Prostate gland (tissue), 2 donors: Measurements from ENCODE around the gene PIGN. TPM values are rescaled to one million over a fixed set of nuclear protein-coding genes. Genes with fewer than 3 reads are reported as not detected.

ENCODE experiments used
- DNase-seq: peaks from one replicate; pipeline ENCODE4 v3.0.0-alpha.2; 2019; ENCODE audit warnings: low spot score
- H3K27ac ChIP-seq, 2 donors: fragments of 200-600 bp; sonication (generic); 2 replicates each; pipeline ENCODE4 v1.5.1; 2017 to 2019
- H3K27me3 ChIP-seq: fragments of 200-600 bp; sonication (generic); replicated peaks from 2 replicates; pipeline ENCODE4 v1.5.1; 2019; ENCODE audit not compliant: insufficient read depth
- H3K36me3 ChIP-seq, 2 donors: fragments of 200-600 bp; sonication (generic); 1 replicate in 1 of 2; 2 replicates in 1 of 2; pipeline versions ENCODE4 v1.5.1 to v1.8.1; 2017 to 2019
- H3K4me1 ChIP-seq: fragments of 200-600 bp; sonication (generic); replicated peaks from 2 replicates; pipeline ENCODE4 v1.5.1; 2019
- H3K4me3 ChIP-seq, 2 donors: fragments of 200-600 bp; sonication (generic); 2 replicates each; pipeline ENCODE4 v1.5.1; 2017 to 2019
- H3K9me3 ChIP-seq: fragments of 200-600 bp; sonication (generic); 2 replicates; pipeline ENCODE4 v1.5.1; 2017
- POLR2A ChIP-seq: fragments of 450-650 bp; IDR thresholded peaks from one replicate; pipeline ENCODE4 v1.6.1; 2016; ENCODE audit warnings: antibody characterized with exemption, mild to moderate bottlenecking
- POLR2AphosphoS5 ChIP-seq: sonication (generic); formaldehyde crosslinking; IDR thresholded peaks from one replicate; pipeline ENCODE4 v1.6.1; 2017; ENCODE audit warnings: antibody characterized with exemption
- WGBS: methylation state at CpG from one replicate; pipeline ENCODE4 v1.1.5; 2018; 5-methylcytosine and 5-hydroxymethylcytosine counted together
- intact Hi-C: fragments of 100-400 bp; cut with DNase I; formaldehyde crosslinking; loops from one replicate; pipeline ENCODE4 v1.14.2; 2022
- total RNA-seq, 2 donors: library from RNA; depleted of rRNA; stranded (reverse); fragments of >200 nt; gene quantifications; one replicate each; pipeline ENCODE4 v1.1.0, GENCODE V29; 2016
- TF ChIP-seq, protein P1 (sequence below), 4 experiments: fragments of 200-600 bp in 2 of 4; fragments of 450-650 bp in 2 of 4; sonication (generic) in 2 of 4; IDR thresholded peaks; 1 replicate in 3 of 4; 2 replicates in 1 of 4; pipeline ENCODE4 v1.5.1; 2016 to 2019; ENCODE audit warnings: antibody characterized with exemption in 4 of 4, mild to moderate bottlenecking in 2 of 4, moderate library complexity in 2 of 4

PIGN gene
- total RNA-seq, 2 donors from 2014 or later, result 30.3 to 39.6 TPM

DNA sequence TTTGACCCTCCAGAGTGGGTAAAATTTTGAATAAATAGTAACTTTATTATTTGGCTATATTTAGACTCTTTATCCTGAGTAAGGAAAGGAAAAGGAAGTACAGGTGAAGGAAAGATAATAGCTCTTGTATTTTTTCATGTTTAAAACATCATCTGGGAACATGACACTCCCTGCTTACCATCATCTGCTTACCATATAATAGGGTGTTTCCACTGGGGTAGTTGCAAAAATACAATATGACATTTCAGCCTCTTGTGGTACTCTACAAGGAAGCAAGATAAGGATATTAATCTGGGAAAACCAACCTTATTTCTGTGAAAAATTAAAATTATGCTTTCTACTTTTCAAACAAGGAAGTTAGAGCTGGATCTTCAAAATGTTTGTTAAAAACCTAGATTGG, 10.1 kb upstream of the PIGN start:
- TF ChIP-seq POLR2AphosphoS5 (no peak), POLR2A (no peak)
- TF ChIP-seq, protein P1, sequence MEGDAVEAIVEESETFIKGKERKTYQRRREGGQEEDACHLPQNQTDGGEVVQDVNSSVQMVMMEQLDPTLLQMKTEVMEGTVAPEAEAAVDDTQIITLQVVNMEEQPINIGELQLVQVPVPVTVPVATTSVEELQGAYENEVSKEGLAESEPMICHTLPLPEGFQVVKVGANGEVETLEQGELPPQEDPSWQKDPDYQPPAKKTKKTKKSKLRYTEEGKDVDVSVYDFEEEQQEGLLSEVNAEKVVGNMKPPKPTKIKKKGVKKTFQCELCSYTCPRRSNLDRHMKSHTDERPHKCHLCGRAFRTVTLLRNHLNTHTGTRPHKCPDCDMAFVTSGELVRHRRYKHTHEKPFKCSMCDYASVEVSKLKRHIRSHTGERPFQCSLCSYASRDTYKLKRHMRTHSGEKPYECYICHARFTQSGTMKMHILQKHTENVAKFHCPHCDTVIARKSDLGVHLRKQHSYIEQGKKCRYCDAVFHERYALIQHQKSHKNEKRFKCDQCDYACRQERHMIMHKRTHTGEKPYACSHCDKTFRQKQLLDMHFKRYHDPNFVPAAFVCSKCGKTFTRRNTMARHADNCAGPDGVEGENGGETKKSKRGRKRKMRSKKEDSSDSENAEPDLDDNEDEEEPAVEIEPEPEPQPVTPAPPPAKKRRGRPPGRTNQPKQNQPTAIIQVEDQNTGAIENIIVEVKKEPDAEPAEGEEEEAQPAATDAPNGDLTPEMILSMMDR (IDR thresholded peaks at IDR 0.05), result no peak
- Histone ChIP-seq H3K36me3 (no peaks in the 10 kb centered on the region), H3K4me1 (no peaks in the 10 kb centered on the region), H3K4me3 (no peak overlapping the region), H3K9me3 (no peaks in the 10 kb centered on the region), H3K27ac (no peak overlapping the region), H3K27me3 (no peaks in the 10 kb centered on the region)
- intact Hi-C loops, result no loop called here
- DNase-seq, result no peak

DNA sequence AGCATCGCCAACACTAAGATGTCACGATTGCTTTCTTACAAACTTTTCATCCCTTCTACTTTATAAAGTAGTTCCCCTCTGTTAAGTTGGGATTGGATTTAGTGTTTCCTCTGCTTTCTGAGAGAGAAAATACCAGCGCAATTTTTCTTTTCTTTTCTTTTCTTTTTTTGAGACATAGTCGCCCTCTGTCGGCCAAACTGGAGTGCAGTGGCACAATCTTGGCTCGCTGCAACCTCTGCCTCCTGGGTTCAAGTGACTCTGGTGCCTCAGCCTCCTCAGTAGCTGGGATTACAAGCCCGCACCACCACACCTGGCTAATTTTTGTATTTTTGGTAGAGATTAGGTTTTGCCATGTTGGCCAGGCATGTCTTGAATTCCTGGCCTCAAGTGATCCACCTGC, 9.2 kb upstream of the PIGN start:
- H3K4me1 ChIP-seq, result no peaks in the 10 kb centered on the region
- H3K27ac ChIP-seq, result no peak overlapping the region
- intact Hi-C loops, result no loop called here
- no peak for DNase-seq
- H3K9me3 ChIP-seq, result no peaks in the 10 kb centered on the region
- no peaks in the 10 kb centered on the region for H3K27me3 ChIP-seq
- TF ChIP-seq POLR2AphosphoS5 (no peak), POLR2A (no peak)
- TF ChIP-seq, protein P1 (IDR thresholded peaks at IDR 0.05), result no peak
- H3K36me3 ChIP-seq, result no peaks in the 10 kb centered on the region
- 97% methylated on average over 7 of the region's 7 CpGs for WGBS
- H3K4me3 ChIP-seq, result no peak overlapping the region

DNA sequence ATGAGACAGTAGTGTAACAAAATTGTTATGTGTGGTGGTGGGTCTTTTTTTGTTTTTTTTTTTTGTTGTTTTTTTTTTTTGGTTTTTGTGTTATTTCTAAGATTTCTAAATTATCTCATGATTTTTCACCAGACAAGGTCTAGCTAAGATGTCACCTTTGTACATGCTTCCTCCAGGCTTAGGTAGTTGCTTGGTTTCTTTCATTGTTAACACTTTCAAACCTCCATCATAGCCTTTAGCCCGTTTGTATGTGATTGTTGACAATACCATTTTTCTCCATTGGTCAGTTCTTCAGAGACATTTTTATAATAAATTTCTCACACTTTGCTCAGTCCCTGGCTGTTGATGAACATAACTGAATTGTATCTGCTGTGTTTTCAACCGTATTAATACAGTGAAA, 2.4 kb upstream of the PIGN start:
- H3K9me3 ChIP-seq, result no peaks in the 10 kb centered on the region
- intact Hi-C loops, result loop anchor here (5.0 to 10.0 kb wide), 3 partner anchors 333 to 526 kb away; partner anchors contain the start of genes PHLPP1 and ZCCHC2
- no peak overlapping the region for H3K27ac ChIP-seq
- no peaks in the 10 kb centered on the region for H3K27me3 ChIP-seq
- no peaks in the 10 kb centered on the region for H3K36me3 ChIP-seq
- H3K4me3 ChIP-seq, result peak overlapping the region; percentile 75 to 98
- H3K4me1 ChIP-seq, result no peaks in the 10 kb centered on the region
- DNase-seq, result no peak
- 12% methylated on average over 2 of the region's 2 CpGs for WGBS
- TF ChIP-seq, protein P1 (IDR thresholded peaks at IDR 0.05), result no peak

DNA sequence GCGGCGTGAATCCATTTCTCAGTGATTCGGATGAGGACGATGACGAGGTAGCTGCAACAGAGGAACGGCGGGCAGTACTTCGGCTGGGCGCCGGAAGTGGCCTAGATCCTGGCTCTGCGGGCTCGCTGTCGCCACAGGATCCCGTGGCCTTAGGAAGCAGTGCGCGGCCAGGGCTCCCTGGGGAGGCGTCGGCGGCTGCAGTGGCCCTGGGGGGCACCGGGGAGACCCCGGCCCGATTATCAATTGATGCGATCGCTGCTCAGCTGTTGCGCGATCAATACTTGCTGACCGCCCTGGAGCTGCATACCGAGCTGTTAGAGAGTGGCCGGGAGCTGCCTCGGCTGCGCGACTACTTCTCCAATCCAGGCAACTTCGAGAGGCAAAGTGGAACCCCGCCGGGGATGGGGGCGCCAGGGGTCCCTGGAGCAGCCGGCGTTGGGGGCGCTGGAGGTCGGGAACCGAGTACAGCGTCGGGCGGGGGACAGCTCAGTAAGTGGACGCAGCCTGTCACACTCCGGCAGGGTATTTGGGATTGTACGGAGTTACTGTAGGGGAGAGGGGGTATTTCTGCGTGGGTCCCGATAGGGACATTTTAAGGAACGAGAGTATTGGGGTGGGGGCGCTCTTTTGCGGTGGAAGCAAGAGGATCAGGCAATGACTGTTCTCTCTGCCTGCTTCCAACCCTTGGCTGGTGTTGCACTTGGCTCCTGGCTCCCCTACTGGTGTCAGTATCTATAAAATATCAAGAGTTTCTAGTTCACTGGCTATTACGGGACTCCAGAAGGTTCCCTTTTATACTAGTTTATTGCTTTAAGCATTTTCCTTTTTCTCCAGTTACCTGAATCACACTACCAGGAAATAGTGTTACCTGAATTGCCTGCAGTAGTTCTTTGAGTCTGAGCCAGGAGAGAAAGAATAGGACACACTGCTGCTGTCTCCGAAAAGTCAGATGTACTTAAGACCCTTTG, 971 bp upstream of the PIGN start:
- Histone ChIP-seq H3K27ac (peak overlapping the region; percentile 58 to 72), H3K9me3 (no peaks in the 10 kb centered on the region), H3K27me3 (no peaks in the 10 kb centered on the region), H3K4me3 (peak overlapping the region; percentile 75 to 98), H3K36me3 (no peaks in the 10 kb centered on the region), H3K4me1 (no peaks in the 10 kb centered on the region)
- peak; percentile 15 for DNase-seq
- intact Hi-C loops, result loop anchor here (5.0 to 10.0 kb wide), 3 partner anchors 334 to 527 kb away; partner anchors contain the start of genes PHLPP1 and ZCCHC2
- WGBS, result 1% methylated on average over 54 of the region's 54 CpGs
- no peak for TF ChIP-seq POLR2A
- TF ChIP-seq, protein P1 (IDR thresholded peaks at IDR 0.05), result no peak
- no peak for TF ChIP-seq POLR2AphosphoS5

DNA sequence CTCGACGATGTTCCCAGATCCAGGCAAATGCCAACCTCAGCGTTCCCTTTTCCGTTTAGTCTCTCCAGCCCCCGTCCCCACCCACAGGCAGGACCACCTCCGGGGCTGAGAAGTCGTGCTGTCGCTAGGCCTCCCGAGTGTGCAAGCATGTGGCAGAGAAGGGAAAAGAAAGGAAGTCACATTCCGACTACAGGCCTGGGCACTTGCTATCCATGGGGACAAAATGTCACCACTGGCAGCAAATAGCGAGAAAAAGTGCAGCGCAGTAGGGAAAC, 420 bp downstream of the PIGN start:
- DNase-seq, result no peak
- no peaks in the 10 kb centered on the region for H3K36me3 ChIP-seq
- TF ChIP-seq POLR2AphosphoS5 (no peak), POLR2A (no peak)
- TF ChIP-seq, protein P1 (IDR thresholded peaks at IDR 0.05), result no peak
- H3K27ac ChIP-seq, result peak overlapping the region; percentile 72 to 76
- WGBS, result under 1% methylated on average over 12 of the region's 12 CpGs
- no peaks in the 10 kb centered on the region for H3K4me1 ChIP-seq
- intact Hi-C loops, result loop anchor here (5.0 to 10.0 kb wide), 3 partner anchors 336 to 528 kb away; partner anchors contain the start of genes PHLPP1 and ZCCHC2
- H3K27me3 ChIP-seq, result no peaks in the 10 kb centered on the region
- no peaks in the 10 kb centered on the region for H3K9me3 ChIP-seq
- peak overlapping the region; percentile 75 to 98 for H3K4me3 ChIP-seq
